CD14-positive monocyte (primary cell): ENCODE measurements around the gene LIMK1. TPM values are rescaled to one million over a fixed set of nuclear protein-coding genes. Genes with fewer than 3 reads are reported as not detected.

Experiments
- DNase-seq, 3 donors: peaks; one replicate each; pipeline ENCODE4 v3.0.0-alpha.2; 2011 to 2022
- H2AFZ ChIP-seq: 2 replicates; pipeline ENCODE4 v1.6.0; 2012; ENCODE audit warnings: mild to moderate bottlenecking, low read depth, low read length, inconsistent platforms; ENCODE audit not compliant: insufficient read depth, poor library complexity, severe bottlenecking
- H3K27ac ChIP-seq, 2 donors: 1 replicate in 1 of 2; 2 replicates in 1 of 2; pipeline ENCODE4 v1.5.1; 2012 to 2013; ENCODE audit warnings: low read length in 2 of 2, control low read depth in 1 of 2, inconsistent platforms in 1 of 2, low read depth in 1 of 2, mild to moderate bottlenecking in 1 of 2
- H3K27me3 ChIP-seq, 2 donors: one replicate each; pipeline versions ENCODE4 v1.6.0 to v1.6.1; 2011 to 2013; ENCODE audit warnings: low read length in 2 of 2; ENCODE audit not compliant: control insufficient read depth in 2 of 2, insufficient read depth in 2 of 2
- H3K36me3 ChIP-seq, 2 donors: replicated peaks in 1 of 2; 1 replicate in 1 of 2; 2 replicates in 1 of 2; pipeline versions ENCODE4 v1.5.1 to v1.6.1; 2012 to 2013; ENCODE audit warnings: low read length in 2 of 2, control low read depth in 1 of 2, inconsistent platforms in 1 of 2, mild to moderate bottlenecking in 1 of 2; ENCODE audit not compliant: insufficient read depth in 2 of 2, control insufficient read depth in 1 of 2
- H3K4me1 ChIP-seq, 2 donors: 1 replicate in 1 of 2; 2 replicates in 1 of 2; pipeline versions ENCODE4 v1.5.1 to v1.6.1; 2012 to 2013; ENCODE audit warnings: low read length in 2 of 2, control low read depth in 1 of 2, inconsistent platforms in 1 of 2, mild to moderate bottlenecking in 1 of 2, moderate library complexity in 1 of 2; ENCODE audit not compliant: insufficient read depth in 2 of 2, control insufficient read depth in 1 of 2
- H3K4me2 ChIP-seq: replicated peaks from 2 replicates; pipeline ENCODE3; 2012; ENCODE audit warnings: low read length, moderate library complexity, mild to moderate bottlenecking; ENCODE audit not compliant: poor library complexity, severe bottlenecking; ENCODE audit errors: extremely low read depth
- H3K4me3 ChIP-seq, 3 experiments: fragments of 200-600 bp in 1 of 3; sonication (generic) in 1 of 3; replicated peaks in 1 of 3; 1 replicate in 2 of 3; 2 replicates in 1 of 3; pipeline ENCODE4 v1.5.1; 2011 to 2013; ENCODE audit warnings: low read length in 3 of 3, mild to moderate bottlenecking in 3 of 3, control low read depth in 2 of 3, low read depth in 2 of 3, inconsistent platforms in 1 of 3, moderate library complexity in 1 of 3
- H3K79me2 ChIP-seq: 2 replicates; pipeline ENCODE4 v1.6.0; 2012; ENCODE audit warnings: mild to moderate bottlenecking, control low read depth, inconsistent platforms, low read length, moderate library complexity; ENCODE audit not compliant: insufficient read depth
- H3K9ac ChIP-seq: 2 replicates; pipeline ENCODE4 v1.6.0; 2017; ENCODE audit warnings: low read length, mild to moderate bottlenecking; ENCODE audit not compliant: insufficient read depth, poor library complexity, severe bottlenecking
- H3K9me3 ChIP-seq, 2 donors: replicated peaks in 1 of 2; 1 replicate in 1 of 2; 2 replicates in 1 of 2; pipeline versions ENCODE4 v1.5.1 to v1.6.1; 2012 to 2013; ENCODE audit warnings: low read length in 2 of 2, control low read depth in 1 of 2; ENCODE audit not compliant: control insufficient read depth in 1 of 2, insufficient read depth in 1 of 2
- H4K20me1 ChIP-seq: 2 replicates; pipeline ENCODE4 v1.6.0; 2012; ENCODE audit warnings: mild to moderate bottlenecking, low read length, control low read depth, moderate library complexity; ENCODE audit not compliant: insufficient read depth
- H3K27ac Mint-ChIP-seq, 7 donors: one replicate each; pipeline ENCODE4 v1.8.0; 2020; ENCODE audit warnings: mild to moderate bottlenecking in 7 of 7, mixed read lengths in 7 of 7, moderate library complexity in 6 of 7, inconsistent platforms in 2 of 7
- H3K27me3 Mint-ChIP-seq, 3 donors: one replicate each; pipeline ENCODE4 v1.8.0; 2021 to 2022; ENCODE audit warnings: low read depth in 3 of 3, mild to moderate bottlenecking in 3 of 3, mixed read lengths in 3 of 3, moderate library complexity in 3 of 3, inconsistent platforms in 1 of 3
- H3K36me3 Mint-ChIP-seq, 2 donors: one replicate each; pipeline ENCODE4 v1.8.0; 2020; ENCODE audit warnings: mixed read lengths in 2 of 2, inconsistent platforms in 1 of 2, mild to moderate bottlenecking in 1 of 2
- H3K4me1 Mint-ChIP-seq: one replicate; pipeline ENCODE4 v1.8.0; 2020; ENCODE audit warnings: mild to moderate bottlenecking, mixed read lengths
- H3K4me3 Mint-ChIP-seq, 2 donors: one replicate each; pipeline ENCODE4 v1.8.0; 2020; ENCODE audit warnings: mild to moderate bottlenecking in 2 of 2, mixed read lengths in 2 of 2, moderate library complexity in 1 of 2
- H3K9me3 Mint-ChIP-seq, 7 donors: one replicate each; pipeline ENCODE4 v1.8.0; 2020 to 2022; ENCODE audit warnings: mixed read lengths in 7 of 7, mild to moderate bottlenecking in 6 of 7, moderate library complexity in 6 of 7, inconsistent platforms in 2 of 7
- CTCF ChIP-seq: fragments of 200-600 bp; IDR thresholded peaks from one replicate; pipeline ENCODE4 v1.8.0; 2022; ENCODE audit warnings: antibody characterized with exemption, mild to moderate bottlenecking
- WGBS: methylation state at CpG from one replicate; pipeline ENCODE4 v1.1.5; 2013; ENCODE audit warnings: missing lambda C conversion rate; ENCODE audit not compliant: insufficient coverage; 5-methylcytosine and 5-hydroxymethylcytosine counted together
- intact Hi-C, 2 donors: fragments of 100-400 bp; cut with micrococcal nuclease; formaldehyde crosslinking; loops; one replicate each; pipeline versions ENCODE4 v1.15.0 to v1.15.1; 2023
- polyA plus RNA-seq, 3 donors: library from polyadenylated mRNA; depleted of rRNA in 1 of 3; unstranded in 2 of 3; stranded (reverse) in 1 of 3; fragments of 300-500 nt in 2 of 3; fragments of >200 nt in 1 of 3; fragmentation: Illumina TruSeq in 2 of 3; gene quantifications; 1 replicate in 2 of 3; 2 replicates in 1 of 3; pipeline ENCODE4 v1.2.3, GENCODE V29; 2012 to 2021

The LIMK1 gene
- polyA plus RNA-seq, 3 donors: 12.6 to 30.2 (median 13.9) TPM

GRCh38 chr7:74063223-74063641, 20.4 kb upstream of the LIMK1 start:
- Histone ChIP-seq H3K4me1 (peaks cover 0 to 4% of the 10 kb centered on the region in 2 donors), H3K9ac (no peak overlapping the region), H3K27ac (no peak overlapping the region), H2AFZ (no peak overlapping the region), H3K9me3 (no peaks in the 10 kb centered on the region), H3K4me2 (no peak overlapping the region), H3K79me2 (no peaks in the 10 kb centered on the region), H3K36me3 (no peaks in the 10 kb centered on the region), H3K27me3 (no peaks in the 10 kb centered on the region), H3K4me3 (no peak overlapping the region), H4K20me1 (no peaks in the 10 kb centered on the region)
- Mint-ChIP-seq H3K4me3 (no peak overlapping the region), H3K9me3 (peaks cover 0 to 3% (median 1%) of the 10 kb centered on the region in 7 donors), H3K27ac (peak overlapping the region in 2 of 7 donors; percentile 38 to 49), H3K36me3 (no peaks in the 10 kb centered on the region), H3K4me1 (peaks cover 6% of the 10 kb centered on the region), H3K27me3 (peaks cover 1 to 6% (median 4%) of the 10 kb centered on the region in 3 donors)
- WGBS: over 99% methylated on average over 8 of the region's 14 CpGs
- no peak for TF ChIP-seq CTCF
- intact Hi-C loops: loop anchor here in 1 of 2 donors (10.0 kb wide), 1 partner anchor 222 kb away; the partner anchor contains the start of gene CLIP2
- no peak for DNase-seq

- Histone ChIP-seq H3K4me2 (no peak overlapping the region), H3K27me3 (no peaks in the 10 kb centered on the region), H3K9ac (no peak overlapping the region), H3K36me3 (no peaks in the 10 kb centered on the region), H4K20me1 (no peaks in the 10 kb centered on the region), H3K4me3 (no peak overlapping the region), H2AFZ (no peak overlapping the region), H3K79me2 (no peaks in the 10 kb centered on the region), H3K4me1 (peaks cover 0 to 4% of the 10 kb centered on the region in 2 donors), H3K27ac (no peak overlapping the region), H3K9me3 (no peaks in the 10 kb centered on the region)
- no peaks in the 10 kb centered on the region for H3K36me3 Mint-ChIP-seq
- peaks cover 5% of the 10 kb centered on the region for H3K4me1 Mint-ChIP-seq
- H3K9me3 Mint-ChIP-seq: peaks cover 0 to 3% (median 0%) of the 10 kb centered on the region in 7 donors
- peak overlapping the region in 4 of 7 donors; percentile 0 to 49 (median 34) for H3K27ac Mint-ChIP-seq
- H3K4me3 Mint-ChIP-seq: no peak overlapping the region
- peaks cover 4 to 5% (median 4%) of the 10 kb centered on the region in 3 donors for H3K27me3 Mint-ChIP-seq
- no peak for TF ChIP-seq CTCF
- WGBS: over 99% methylated on average over 9 of the region's 12 CpGs
- DNase-seq: no peak
- intact Hi-C loops: loop anchor here in 1 of 2 donors (10.0 kb wide), 1 partner anchor 221 kb away; the partner anchor contains the start of gene CLIP2
Measured at GRCh38 chr7:74063646-74064045, 20.0 kb upstream of the LIMK1 start.
